ENCODE data around the gene UPK2. TPM values are rescaled to one million over a fixed set of nuclear protein-coding genes. Genes with fewer than 3 reads are reported as not detected.

The UPK2 gene
- polyA plus RNA-seq, 6 donors from 2014 or later: 0.33 to 0.43 (median 0.35) TPM; not detected in 3

DNA sequence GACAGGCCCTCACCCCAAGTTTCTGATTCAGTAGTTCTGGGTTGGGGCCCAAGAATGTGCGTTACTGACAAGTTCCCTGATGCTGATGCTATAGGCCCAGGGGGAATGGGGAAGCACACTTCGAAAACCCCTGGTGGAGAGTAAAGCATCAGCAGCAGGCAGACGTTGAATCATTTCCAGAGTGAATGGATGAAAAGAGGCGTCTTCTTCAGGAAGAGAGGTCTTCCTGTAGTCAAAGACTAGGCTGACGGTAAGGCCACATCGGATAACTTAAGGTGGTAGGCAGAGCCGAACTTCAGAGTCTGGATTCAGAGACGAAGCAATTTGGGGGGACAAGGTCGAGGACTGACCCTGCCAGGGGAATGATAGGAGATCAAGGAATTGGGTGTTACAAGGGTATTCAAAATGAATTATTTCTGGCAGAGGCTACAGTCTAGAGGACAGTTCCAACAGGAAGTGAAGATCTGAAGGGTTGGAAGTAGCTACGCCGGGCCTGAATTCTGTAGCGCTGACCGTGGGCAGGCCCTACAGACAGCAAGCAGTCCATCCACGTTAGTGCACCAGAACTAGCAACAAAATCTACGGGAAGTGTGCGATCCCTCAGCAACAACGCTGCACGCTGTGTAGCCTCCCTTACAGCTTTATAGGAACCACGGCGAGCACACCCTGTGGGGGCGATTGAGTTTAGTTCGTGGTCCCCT lies 41.0 kb downstream of the UPK2 start:
- H3K36me3 Mint-ChIP-seq: no peaks in the 10 kb centered on the region

GRCh38 chr11:118997627-118998387 lies 41.7 kb downstream of the UPK2 start, which contains the start of gene CENATAC:
TSS of gene CENATAC (plus strand) at chr11:118998138. CDS start at chr11:118998198, 60 bp downstream.
- Mint-ChIP-seq H3K27ac (peak within 1 kb of the TSS; percentile 83 to 99 (median 96)), H3K27me3 (no peaks in the 10 kb centered on the region), H3K9me3 (no peaks in the 10 kb centered on the region), H3K4me1 (peaks cover 24 to 34% (median 27%) of the 10 kb centered on the region in 3 donors), H3K36me3 (peaks cover 0 to under 1% of the 10 kb centered on the region in 2 donors), H3K4me3 (peak within 1 kb of the TSS; percentile 93 to 98 (median 95))
- ATAC-seq (ENCODE audit: low read depth in 2 of 2) (peak; percentile 92 to 93), DNase-seq (peak; percentile 91)

More for the DNA sequence above, 41.0 kb downstream of the UPK2 start:
- peak overlapping the region; percentile 93 to 98 (median 95) for H3K4me3 Mint-ChIP-seq
- no peaks in the 10 kb centered on the region for H3K27me3 Mint-ChIP-seq
- peak overlapping the region; percentile 83 to 99 (median 96) for H3K27ac Mint-ChIP-seq
- peak; percentile 32 to 35 for ATAC-seq (ENCODE audit: low read depth in 2 of 2)
- peak; percentile 25 for DNase-seq
- no peaks in the 10 kb centered on the region for H3K9me3 Mint-ChIP-seq
- H3K4me1 Mint-ChIP-seq: peaks cover 24 to 34% (median 27%) of the 10 kb centered on the region in 3 donors

- Mint-ChIP-seq H3K4me1 (peaks cover 27 to 34% (median 28%) of the 10 kb centered on the region in 3 donors), H3K27ac (peak overlapping the region in 5 of 6 donors; percentile 90 to 96 (median 93)), H3K27me3 (no peaks in the 10 kb centered on the region), H3K9me3 (no peaks in the 10 kb centered on the region), H3K4me3 (peak overlapping the region; percentile 93 to 98 (median 95)), H3K36me3 (peaks cover 0 to 4% of the 10 kb centered on the region in 2 donors)
- ATAC-seq (ENCODE audit: low read depth in 2 of 2) (peak; percentile 17 to 20), DNase-seq (no peak)
These were observed 42.3 kb downstream of the UPK2 start for GRCh38 chr11:118998388-118998717.

GRCh38 chr11:118998822-118999221 lies 42.7 kb downstream of the UPK2 start:
- H3K4me1 Mint-ChIP-seq: peaks cover 27 to 34% (median 28%) of the 10 kb centered on the region in 3 donors

DNA sequence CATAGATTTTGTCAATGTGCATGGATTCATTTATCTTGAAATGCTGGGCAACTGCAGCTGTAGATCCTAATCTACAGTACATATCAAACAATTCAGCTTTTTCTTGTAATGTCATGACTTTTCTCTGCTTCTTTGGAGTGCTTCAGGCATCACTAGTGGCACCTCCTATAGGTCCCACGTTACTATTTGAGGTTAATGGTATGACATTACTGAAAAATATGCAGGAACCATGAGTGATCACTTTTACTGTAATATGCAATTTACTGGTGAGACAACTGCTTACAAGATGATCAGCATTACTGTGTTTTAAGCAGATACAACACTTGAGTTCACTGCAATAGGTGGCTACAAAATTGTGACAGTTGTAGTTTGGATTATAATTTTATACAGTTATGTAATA lies 44.8 kb downstream of the UPK2 start:
- no peak for ATAC-seq (ENCODE audit: low read depth in 2 of 2)
- Mint-ChIP-seq H3K36me3 (peaks cover 0 to 4% of the 10 kb centered on the region in 2 donors), H3K4me1 (peaks cover 27 to 34% (median 28%) of the 10 kb centered on the region in 3 donors), H3K27me3 (no peaks in the 10 kb centered on the region), H3K4me3 (peak overlapping the region in 1 of 8 donors; percentile 58), H3K27ac (peak overlapping the region in 1 of 6 donors; percentile 33), H3K9me3 (no peaks in the 10 kb centered on the region)
- no peak for DNase-seq

More at GRCh38 chr11:118998822-118999221, 42.7 kb downstream of the UPK2 start:
- Mint-ChIP-seq H3K9me3 (no peaks in the 10 kb centered on the region), H3K27ac (peak overlapping the region; percentile 65 to 96 (median 92)), H3K4me3 (peak overlapping the region; percentile 93 to 98 (median 95)), H3K27me3 (no peaks in the 10 kb centered on the region), H3K36me3 (peaks cover 0 to 4% of the 10 kb centered on the region in 2 donors)
- DNase-seq (no peak), ATAC-seq (ENCODE audit: low read depth in 2 of 2) (no peak)

DNA sequence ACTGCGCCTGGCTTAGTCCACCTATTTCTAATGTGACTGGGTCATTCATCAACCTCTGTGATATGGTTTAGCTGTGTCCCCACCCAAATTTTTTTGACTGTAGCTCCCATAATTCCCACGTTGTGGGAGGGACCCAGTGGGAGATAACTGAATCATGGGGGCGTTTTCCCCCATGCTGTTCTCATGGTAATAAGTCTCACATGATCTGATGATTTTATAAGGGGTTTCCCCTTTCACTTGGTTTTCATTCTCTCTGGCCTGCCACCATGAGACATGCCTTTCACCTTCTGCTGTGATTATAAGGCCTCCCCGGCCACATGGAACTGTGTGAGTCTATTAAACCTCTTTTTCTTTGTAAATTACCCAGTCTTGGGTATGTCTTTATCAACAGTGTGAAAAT lies 50.6 kb downstream of the UPK2 start:
- Mint-ChIP-seq H3K27ac (peak overlapping the region in 1 of 6 donors; percentile 14), H3K9me3 (no peaks in the 10 kb centered on the region), H3K27me3 (no peaks in the 10 kb centered on the region), H3K4me3 (no peak overlapping the region), H3K4me1 (peaks cover 0 to 4% (median 0%) of the 10 kb centered on the region in 3 donors), H3K36me3 (peaks cover 9 to 12% of the 10 kb centered on the region in 2 donors)
- DNase-seq (no peak), ATAC-seq (ENCODE audit: low read depth in 2 of 2) (no peak)

Other genes starting within 250 kb of the UPK2 start
- 100 to 1,000 TPM in 5 of 6 donors, 10 to 100 TPM in 1; 71.3 to 140 (median 124) TPM for gene DDX6, start 165.1 kb upstream of the UPK2 start, polyA plus RNA-seq (ENCODE audit: low read depth in 6 of 6)
- 100 to 1,000 TPM; 101 to 157 (median 116) TPM for gene CXCR5, start 72.4 kb upstream of the UPK2 start, polyA plus RNA-seq (ENCODE audit: low read depth in 6 of 6)
- gene BCL9L, start 30.4 kb upstream of the UPK2 start, polyA plus RNA-seq (ENCODE audit: low read depth in 6 of 6): 1 to 10 TPM in 2 of 6 donors, under 1 TPM in 3, not detected in 1; 0.50 to 3.2 (median 0.75) TPM
- gene FOXR1, start 15.5 kb downstream of the UPK2 start, polyA plus RNA-seq (ENCODE audit: low read depth in 6 of 6): not detected
- gene CENATAC, start 41.8 kb downstream of the UPK2 start, polyA plus RNA-seq (ENCODE audit: low read depth in 6 of 6): 10 to 100 TPM in 5 of 6 donors, 1 to 10 TPM in 1; 9.5 to 21.7 (median 12.3) TPM
- gene RPS25, start 62.0 kb downstream of the UPK2 start, polyA plus RNA-seq (ENCODE audit: low read depth in 6 of 6): 1,000 to 10,000 TPM; 3,707 to 5,692 (median 4,418) TPM
- gene TRAPPC4, start 62.5 kb downstream of the UPK2 start, polyA plus RNA-seq (ENCODE audit: low read depth in 6 of 6): 100 to 1,000 TPM in 1 of 6 donors, 10 to 100 TPM in 5; 45.6 to 103 (median 73.6) TPM
- 10 to 100 TPM in 4 of 6 donors, 1 to 10 TPM in 2; 8.1 to 12.8 (median 11.1) TPM for gene SLC37A4, start 74.6 kb downstream of the UPK2 start, polyA plus RNA-seq (ENCODE audit: low read depth in 6 of 6)
- 10 to 100 TPM in 5 of 6 donors, 1 to 10 TPM in 1; 7.1 to 13.4 (median 12.5) TPM for gene HYOU1, start 100.9 kb downstream of the UPK2 start, polyA plus RNA-seq (ENCODE audit: low read depth in 6 of 6)
- gene VPS11, start 111.5 kb downstream of the UPK2 start, polyA plus RNA-seq (ENCODE audit: low read depth in 6 of 6): 10 to 100 TPM; 36.7 to 50.0 (median 46.2) TPM
- 10 to 100 TPM; 11.7 to 26.8 (median 16.4) TPM for gene HMBS, start 128.6 kb downstream of the UPK2 start, polyA plus RNA-seq (ENCODE audit: low read depth in 6 of 6)
- gene DPAGT1, start 145.6 kb downstream of the UPK2 start, polyA plus RNA-seq (ENCODE audit: low read depth in 6 of 6): 10 to 100 TPM; 29.7 to 61.6 (median 34.5) TPM
- gene C2CD2L, start 151.0 kb downstream of the UPK2 start, polyA plus RNA-seq (ENCODE audit: low read depth in 6 of 6): 1 to 10 TPM in 5 of 6 donors, under 1 TPM in 1; 0.55 to 3.8 (median 2.0) TPM
- 10 to 100 TPM in 3 of 6 donors, 1 to 10 TPM in 3; 7.0 to 19.3 (median 9.9) TPM for gene HINFP, start 165.3 kb downstream of the UPK2 start, polyA plus RNA-seq (ENCODE audit: low read depth in 6 of 6)
- gene ABCG4, start 192.8 kb downstream of the UPK2 start, polyA plus RNA-seq (ENCODE audit: low read depth in 6 of 6): not detected
- 1 to 10 TPM; 2.1 to 4.1 (median 2.8) TPM for gene NLRX1, start 212.4 kb downstream of the UPK2 start, polyA plus RNA-seq (ENCODE audit: low read depth in 6 of 6)
- not detected for gene NHERF4, start 229.2 kb downstream of the UPK2 start, polyA plus RNA-seq (ENCODE audit: low read depth in 6 of 6)